NCI-H2081 treated with DMSO at 0.1 percent for 48 hours (cell line): Measurements from ENCODE around the gene PDGFA.

Experiments
- DNase-seq: peaks from one replicate; lab custom pipeline; 2025; lab: John Stamatoyannopoulos, UW

PDGFA gene

GRCh38 chr7:519484-520390, at the start of gene PDGFA:
PDGFA (minus strand) TSS chr7:519846; CDS start chr7:519001, 845 bp downstream.
- no peak for DNase-seq

GRCh38 chr7:568031-568951, 48.6 kb upstream of the PDGFA start:
- DNase-seq: no peak

- DNase-seq: no peak
Observed at GRCh38 chr7:567305-567883, 47.7 kb upstream of the PDGFA start.

- no peak for DNase-seq
Observed at GRCh38 chr7:566100-566499, 46.5 kb upstream of the PDGFA start.

- no peak for DNase-seq
Observed at GRCh38 chr7:564176-564865, 44.7 kb upstream of the PDGFA start.

- no peak for DNase-seq
Observed at GRCh38 chr7:563629-564170, 44.1 kb upstream of the PDGFA start.

- no peak for DNase-seq
Observed at GRCh38 chr7:562789-563628, 43.4 kb upstream of the PDGFA start.

- DNase-seq: no peak
Observed at GRCh38 chr7:562374-562675, 42.7 kb upstream of the PDGFA start.

- no peak for DNase-seq
Observed at GRCh38 chr7:561631-562373, 42.2 kb upstream of the PDGFA start.

- DNase-seq: no peak
Observed at GRCh38 chr7:560966-561630, 41.5 kb upstream of the PDGFA start.

GRCh38 chr7:559396-559705, 39.7 kb upstream of the PDGFA start:
- DNase-seq: no peak

GRCh38 chr7:557558-557881, 37.9 kb upstream of the PDGFA start:
- DNase-seq: no peak

- DNase-seq: no peak
Observed at GRCh38 chr7:556837-557557, 37.4 kb upstream of the PDGFA start.

GRCh38 chr7:556291-556826, 36.7 kb upstream of the PDGFA start:
- DNase-seq: no peak

- DNase-seq: no peak
Observed at GRCh38 chr7:555551-556160, 36.0 kb upstream of the PDGFA start.

GRCh38 chr7:553636-554111, 34.0 kb upstream of the PDGFA start:
- no peak for DNase-seq

- no peak for DNase-seq
Observed at GRCh38 chr7:552868-553635, 33.4 kb upstream of the PDGFA start.
